ENCODE data around the gene SESTD1. TPM values are rescaled to one million over a fixed set of nuclear protein-coding genes. Genes with fewer than 3 reads are reported as not detected.

Gene SESTD1
- total RNA-seq, 1 donor from 2014 or later, result 25.2 TPM

- no peak for DNase-seq (ENCODE audit: low read depth in 2 of 2)
Measured at GRCh38 chr2:179191110-179191509, 73.5 kb downstream of the SESTD1 start.

DNA sequence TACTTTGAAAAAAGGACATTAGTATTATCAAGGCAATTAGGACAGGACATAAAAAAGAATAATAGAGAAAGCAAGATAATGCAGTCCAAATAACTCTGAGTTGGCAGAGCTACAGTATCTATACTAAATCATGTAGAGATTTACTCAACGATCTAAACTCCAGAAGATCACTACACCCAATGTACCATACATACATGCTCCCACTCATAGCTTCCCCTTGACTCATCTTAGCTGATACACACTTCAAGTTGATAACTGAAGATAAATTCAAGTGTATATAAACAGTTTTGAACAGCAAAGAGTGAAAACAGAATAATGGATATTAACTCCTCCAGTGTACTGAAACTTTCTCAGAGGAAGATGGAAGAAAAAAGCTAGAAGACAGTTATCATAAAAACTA, 78.5 kb downstream of the SESTD1 start:
- DNase-seq (ENCODE audit: low read depth in 2 of 2), result peak in 1 of 2 donors; percentile 10

DNA sequence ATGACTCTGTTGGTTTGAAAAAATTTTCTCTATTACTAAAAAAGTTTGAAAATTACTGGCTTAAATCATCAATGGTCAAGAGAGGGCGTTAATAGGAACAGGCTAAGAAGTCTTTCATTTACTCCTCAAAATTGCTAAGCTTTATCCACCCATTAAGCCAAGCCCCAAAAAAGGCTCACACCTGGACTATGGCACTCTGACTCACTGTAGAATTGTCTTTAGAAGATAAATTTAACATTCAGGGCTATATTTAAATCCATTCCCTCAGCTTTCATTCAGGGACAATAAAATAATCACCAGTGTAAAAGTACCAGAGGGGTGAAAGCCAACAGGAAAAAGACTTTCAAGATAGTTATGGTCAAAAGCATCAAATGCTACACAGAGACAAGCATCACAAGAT, 80.0 kb downstream of the SESTD1 start:
- no peak for DNase-seq (ENCODE audit: low read depth in 2 of 2)

- DNase-seq (ENCODE audit: low read depth in 2 of 2), result no peak
Measured at GRCh38 chr2:179181002-179181401, 83.6 kb downstream of the SESTD1 start.

GRCh38 chr2:179180242-179180641, 84.4 kb downstream of the SESTD1 start:
- DNase-seq (ENCODE audit: low read depth in 2 of 2), result no peak

GRCh38 chr2:179179719-179180118, 84.9 kb downstream of the SESTD1 start:
- no peak for DNase-seq (ENCODE audit: low read depth in 2 of 2)

GRCh38 chr2:179177694-179178093, 86.9 kb downstream of the SESTD1 start:
- no peak for DNase-seq (ENCODE audit: low read depth in 2 of 2)

GRCh38 chr2:179174240-179174639, 90.4 kb downstream of the SESTD1 start:
- DNase-seq (ENCODE audit: low read depth in 2 of 2), result no peak

GRCh38 chr2:179172894-179173293, 91.7 kb downstream of the SESTD1 start:
- DNase-seq (ENCODE audit: low read depth in 2 of 2), result no peak

DNA sequence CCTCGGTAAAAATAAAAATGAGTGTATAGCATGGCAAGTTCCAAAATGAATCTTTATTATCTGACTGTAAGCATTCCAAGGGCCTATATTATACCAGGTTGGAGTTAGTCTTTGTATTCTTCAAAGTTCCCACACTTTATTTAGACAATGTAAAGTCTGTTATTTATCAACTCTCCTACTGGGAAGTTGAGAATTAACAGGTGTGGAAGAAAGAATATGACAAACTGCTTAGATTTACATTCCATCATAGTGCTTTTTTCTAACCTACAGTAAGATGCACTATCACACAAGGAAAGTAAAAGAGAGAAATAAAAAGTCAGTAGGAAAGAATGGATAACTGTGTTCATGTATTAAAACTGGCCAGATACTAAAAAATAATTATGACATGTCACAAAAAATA, 93.3 kb downstream of the SESTD1 start:
- peak in 1 of 2 donors; percentile 15 for DNase-seq (ENCODE audit: low read depth in 2 of 2)

GRCh38 chr2:179170901-179171300, 93.7 kb downstream of the SESTD1 start:
- no peak for DNase-seq (ENCODE audit: low read depth in 2 of 2)

- no peak for DNase-seq (ENCODE audit: low read depth in 2 of 2)
Measured at GRCh38 chr2:179165356-179166000, 99.2 kb downstream of the SESTD1 start.

GRCh38 chr2:179141206-179141605, 123.4 kb downstream of the SESTD1 start:
- DNase-seq (ENCODE audit: low read depth in 2 of 2), result no peak

GRCh38 chr2:179140571-179140970, 124.1 kb downstream of the SESTD1 start:
- DNase-seq (ENCODE audit: low read depth in 2 of 2), result no peak

GRCh38 chr2:179139506-179139905, 125.1 kb downstream of the SESTD1 start:
- DNase-seq (ENCODE audit: low read depth in 2 of 2), result no peak

DNA sequence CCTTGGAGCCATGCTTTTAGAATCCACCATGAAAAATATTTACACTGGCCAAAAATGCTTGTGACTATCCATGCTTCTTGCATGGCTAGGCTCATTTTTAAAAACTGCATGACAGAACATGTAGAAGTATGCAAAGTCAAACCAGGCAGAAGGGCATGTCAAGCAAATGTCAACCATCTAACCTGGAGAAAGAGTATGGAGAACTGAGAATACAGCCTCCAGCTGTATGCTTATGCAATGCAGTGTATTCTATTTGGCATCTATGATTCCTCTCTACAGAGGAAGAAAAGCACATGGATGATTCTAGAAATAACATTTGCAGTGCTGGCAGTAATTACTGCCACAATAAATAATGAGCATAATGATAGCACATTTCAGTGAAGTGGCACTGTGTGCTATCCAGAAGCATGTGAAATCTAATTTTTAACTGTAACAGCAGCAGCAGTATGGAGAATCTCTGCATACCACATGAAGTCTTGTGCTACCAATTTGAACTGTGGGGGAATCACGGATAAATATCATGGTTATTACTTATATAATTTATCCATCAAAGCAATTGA, 127.4 kb downstream of the SESTD1 start:
- DNase-seq (ENCODE audit: low read depth in 2 of 2), result no peak

DNA sequence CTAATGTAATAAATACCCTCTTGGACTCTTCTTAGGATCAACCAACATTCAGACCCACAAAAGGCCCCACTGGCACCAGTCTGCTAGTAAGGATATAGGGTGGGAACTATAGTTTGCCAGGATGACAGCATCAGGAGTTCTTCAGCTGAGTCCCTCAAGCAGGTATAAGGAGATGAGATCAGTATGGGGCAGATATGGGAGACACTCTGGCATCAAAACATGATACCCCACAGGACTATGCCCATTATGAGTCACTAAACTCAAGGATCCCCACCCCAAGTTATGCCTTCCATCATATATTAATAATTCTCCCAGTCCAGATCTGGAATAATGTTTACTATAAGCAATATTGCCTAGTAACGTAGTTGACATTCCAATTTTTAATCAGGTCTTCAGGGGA, 131.6 kb downstream of the SESTD1 start:
- no peak for DNase-seq (ENCODE audit: low read depth in 2 of 2)

GRCh38 chr2:179132076-179132475, 132.6 kb downstream of the SESTD1 start:
- no peak for DNase-seq (ENCODE audit: low read depth in 2 of 2)

- DNase-seq (ENCODE audit: low read depth in 2 of 2), result no peak
Measured at GRCh38 chr2:179130560-179130959, 134.1 kb downstream of the SESTD1 start.

DNA sequence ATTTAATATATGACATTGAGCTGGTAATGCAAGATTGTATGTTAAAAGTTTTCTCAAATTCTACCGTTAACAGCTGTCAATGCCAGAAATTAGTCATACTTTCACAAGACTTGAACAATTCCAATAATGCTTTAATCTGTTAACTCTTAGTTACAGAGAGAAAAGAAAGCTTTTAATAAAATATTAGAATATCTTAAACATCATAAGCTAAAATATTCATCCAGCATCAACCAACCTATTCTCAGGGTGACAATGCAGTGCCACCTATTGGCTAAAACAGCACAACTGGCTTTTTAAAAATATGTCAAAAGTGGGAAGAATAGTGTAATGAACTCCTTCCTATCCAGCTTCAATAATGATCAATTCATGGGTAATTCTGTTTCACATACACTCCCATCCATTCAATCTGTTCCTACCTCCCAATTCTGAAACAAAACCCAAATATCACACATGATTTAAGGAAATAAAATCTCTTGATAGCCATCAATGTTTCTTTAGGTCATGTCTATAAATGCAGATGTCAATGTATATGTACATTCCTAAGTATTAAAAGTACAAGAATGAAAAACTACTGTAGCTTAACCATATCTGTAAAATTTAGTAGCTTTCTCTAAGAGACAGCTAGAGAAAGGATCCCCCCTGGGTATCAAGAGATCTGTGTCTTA, 134.9 kb downstream of the SESTD1 start:
- peak; percentile 35 to 55 for DNase-seq (ENCODE audit: low read depth in 2 of 2)

DNA sequence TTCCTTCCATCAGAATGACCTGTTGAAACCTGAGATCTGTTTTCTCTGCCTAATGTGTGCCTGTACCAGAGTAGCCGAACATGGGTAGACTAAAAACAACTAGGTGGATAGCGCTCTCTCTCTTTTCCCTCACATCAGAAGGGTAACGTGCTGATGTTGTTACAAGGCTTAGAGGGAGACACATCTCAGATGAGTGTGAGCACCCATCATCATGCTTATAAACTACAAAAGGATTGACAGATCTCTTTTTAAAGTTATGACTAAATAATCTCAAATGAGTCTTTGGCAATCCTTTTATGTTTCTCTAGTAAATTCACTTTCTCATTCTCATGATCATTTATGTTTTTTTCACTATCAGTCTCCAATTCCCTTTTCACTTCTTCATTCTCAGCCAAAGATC, 139.2 kb downstream of the SESTD1 start:
- DNase-seq (ENCODE audit: low read depth in 2 of 2), result no peak

- DNase-seq (ENCODE audit: low read depth in 2 of 2), result no peak
Measured at GRCh38 chr2:179124282-179124681, 140.3 kb downstream of the SESTD1 start.

GRCh38 chr2:179123272-179123662, 141.4 kb downstream of the SESTD1 start:
- no peak for DNase-seq (ENCODE audit: low read depth in 2 of 2)
